B cell (primary cell): ENCODE data around the gene PKDREJ. TPM values are rescaled to one million over a fixed set of nuclear protein-coding genes. Genes with fewer than 3 reads are reported as not detected.

Experiments used
- ATAC-seq: fragments of 200-7000 bp; cut with Tn5 transposase; one replicate; pipeline ENCODE4 v1.10.0; 2021; ENCODE audit warnings: low read depth, mild to moderate bottlenecking, moderate number of reproducible peaks, moderate library complexity
- CTCF ChIA-PET: fragments of 350-600 bp; sonication (Branson Sonifier 250); formaldehyde crosslinking; loops from one replicate; lab custom pipeline; 2021; ENCODE audit warnings: antibody characterized with exemption, inconsistent platforms; lab: Charles Lee
- POLR2A ChIA-PET: fragments of 350-600 bp; sonication (Branson Sonifier 250); formaldehyde crosslinking; loops from one replicate; lab custom pipeline; 2021; ENCODE audit warnings: antibody characterized with exemption; lab: Charles Lee
- DNase-seq: peaks from one replicate; pipeline ENCODE4 v3.0.0; 2013
- H2AFZ ChIP-seq: 2 replicates; pipeline ENCODE4 v1.6.1; 2012; ENCODE audit warnings: mild to moderate bottlenecking, low read depth, low read length; ENCODE audit not compliant: insufficient read depth, poor library complexity, severe bottlenecking
- H3K27ac ChIP-seq, 2 donors: 1 replicate in 1 of 2; 2 replicates in 1 of 2; pipeline ENCODE4 v1.5.1; 2012 to 2013; ENCODE audit warnings: low read length in 2 of 2, mild to moderate bottlenecking in 2 of 2, moderate library complexity in 1 of 2
- H3K27me3 ChIP-seq, 4 experiments: fragments of 200-600 bp in 1 of 4; sonication (generic) in 1 of 4; replicated peaks in 1 of 4; 1 replicate in 2 of 4; 2 replicates in 2 of 4; pipeline versions ENCODE4 v1.6.1 to v1.7.0; 2013 to 2016; ENCODE audit warnings: low read length in 3 of 4, mild to moderate bottlenecking in 2 of 4, mixed read lengths in 1 of 4, moderate library complexity in 1 of 4; ENCODE audit not compliant: insufficient read depth in 4 of 4, control insufficient read depth in 3 of 4; ENCODE audit errors: control extremely low read depth in 1 of 4
- H3K36me3 ChIP-seq, 2 experiments: replicated peaks in 1 of 2; 1 replicate in 1 of 2; 2 replicates in 1 of 2; pipeline versions ENCODE4 v1.6.1 to v1.7.1; 2013; ENCODE audit warnings: low read length in 1 of 2; ENCODE audit not compliant: insufficient read depth in 2 of 2, control insufficient read depth in 1 of 2; ENCODE audit errors: control extremely low read depth in 1 of 2, extremely low read depth in 1 of 2
- H3K4me1 ChIP-seq, 2 donors: fragments of 200-600 bp in 1 of 2; sonication (generic) in 1 of 2; 1 replicate in 1 of 2; 2 replicates in 1 of 2; pipeline versions ENCODE4 v1.5.1 to v1.6.1; 2013 to 2017; ENCODE audit warnings: low read length in 2 of 2; ENCODE audit not compliant: control insufficient read depth in 2 of 2, insufficient read depth in 2 of 2
- H3K4me2 ChIP-seq: replicated peaks from 2 replicates; pipeline ENCODE3; 2012; ENCODE audit warnings: mild to moderate bottlenecking, low read depth, low read length; ENCODE audit not compliant: poor library complexity, severe bottlenecking
- H3K4me3 ChIP-seq, 5 experiments: fragments of 200-600 bp in 1 of 5; sonication (generic) in 1 of 5; 1 replicate in 3 of 5; 2 replicates in 2 of 5; pipeline versions ENCODE4 v1.5.1 to v1.7.0; 2011 to 2016; ENCODE audit warnings: low read length in 4 of 5, mild to moderate bottlenecking in 4 of 5, low read depth in 2 of 5, control low read depth in 1 of 5, moderate library complexity in 1 of 5; ENCODE audit not compliant: insufficient read depth in 1 of 5; ENCODE audit errors: control extremely low read depth in 1 of 5, extremely low read depth in 1 of 5
- H3K79me2 ChIP-seq: fragments of 200-600 bp; sonication (generic); one replicate; pipeline ENCODE4 v1.6.0; 2016; ENCODE audit warnings: low read length; ENCODE audit not compliant: control insufficient read depth, insufficient read depth
- H3K9ac ChIP-seq: fragments of 200-600 bp; sonication (generic); 2 replicates; pipeline ENCODE4 v1.6.1; 2017; ENCODE audit warnings: mild to moderate bottlenecking, low read length, moderate library complexity
- H3K9me3 ChIP-seq, 3 donors: one replicate each; pipeline versions ENCODE4 v1.6.1 to v1.7.1; 2013; ENCODE audit warnings: low read length in 2 of 3; ENCODE audit not compliant: control insufficient read depth in 2 of 3, insufficient read depth in 1 of 3; ENCODE audit errors: control extremely low read depth in 1 of 3
- H4K20me1 ChIP-seq: 2 replicates; pipeline ENCODE4 v1.6.0; 2012; ENCODE audit warnings: mild to moderate bottlenecking, low read length; ENCODE audit not compliant: insufficient read depth, control insufficient read depth, poor library complexity, severe bottlenecking
- H3K27ac Mint-ChIP-seq: one replicate; pipeline ENCODE4 v1.8.0; 2021; ENCODE audit warnings: mixed read lengths
- H3K27me3 Mint-ChIP-seq: one replicate; pipeline ENCODE4 v1.8.0; 2021; ENCODE audit warnings: mixed read lengths
- H3K4me1 Mint-ChIP-seq: one replicate; pipeline ENCODE4 v1.8.0; 2021; ENCODE audit warnings: mixed read lengths
- H3K4me3 Mint-ChIP-seq: one replicate; pipeline ENCODE4 v1.8.0; 2021; ENCODE audit warnings: mixed read lengths
- H3K9me3 Mint-ChIP-seq: one replicate; pipeline ENCODE4 v1.8.0; 2022; ENCODE audit warnings: mixed read lengths; ENCODE audit not compliant: insufficient read depth
- EZH2 ChIP-seq: IDR thresholded peaks from 2 replicates; pipeline ENCODE4 v1.6.1; 2012; ENCODE audit warnings: borderline replicate concordance, low read depth, mild to moderate bottlenecking, moderate library complexity, low read length; ENCODE audit not compliant: insufficient read depth, poor library complexity, severe bottlenecking
- WGBS: methylation state at CpG from one replicate; pipeline ENCODE4 v1.1.5; 2013; ENCODE audit warnings: missing lambda C conversion rate; ENCODE audit not compliant: insufficient coverage; 5-methylcytosine and 5-hydroxymethylcytosine counted together
- intact Hi-C: fragments of 100-400 bp; cut with micrococcal nuclease; formaldehyde crosslinking; loops from one replicate; pipeline ENCODE4 v1.10.0; 2022
- polyA plus RNA-seq: library from polyadenylated mRNA; depleted of rRNA; stranded (reverse); fragments of >200 nt; gene quantifications from 2 replicates; pipeline ENCODE4 v1.2.3, GENCODE V29; 2012
- total RNA-seq, 2 donors: library from RNA; stranded (reverse); fragments of 120-200 nt in 1 of 2; gene quantifications; 1 replicate in 1 of 2; 2 replicates in 1 of 2; pipeline versions ENCODE4 v1.2.3 to v1.2.4, GENCODE V29; 2013 to 2022
- TF ChIP-seq, protein P1 (sequence below): fragments of 200-600 bp; IDR thresholded peaks from one replicate; pipeline ENCODE4 v1.8.0; 2022; ENCODE audit warnings: antibody characterized with exemption, mild to moderate bottlenecking

Gene PKDREJ
- total and polyA plus RNA-seq, 2 donors (not counting 1 experiment from before 2014, with no cell fraction given), result not detected

DNA sequence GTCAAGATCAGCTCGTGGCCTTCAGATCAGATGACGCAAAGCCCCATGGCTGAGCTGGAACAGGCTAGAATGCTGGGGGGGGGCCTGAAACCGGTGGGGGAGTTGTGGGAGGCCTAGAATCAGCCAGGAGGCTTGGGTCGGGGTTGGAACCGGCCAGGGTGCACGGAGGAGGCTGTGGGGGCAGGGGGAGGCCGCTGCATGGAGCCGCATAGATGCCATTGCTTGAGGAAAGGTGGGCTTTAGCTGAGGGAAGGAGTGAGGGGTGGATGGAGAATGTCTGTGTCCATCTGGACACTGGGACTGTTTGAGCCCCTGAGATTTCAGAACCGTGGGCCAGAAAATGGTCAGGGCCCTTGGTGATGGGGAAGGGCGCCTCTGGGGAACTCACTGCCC lies 38.2 kb downstream of the PKDREJ start:
- Histone ChIP-seq H3K4me3 (no peak overlapping the region), H4K20me1 (no peaks in the 10 kb centered on the region), H3K4me2 (no peak overlapping the region), H3K9me3 (no peaks in the 10 kb centered on the region), H3K36me3 (peaks cover 4 to 9% of the 10 kb centered on the region in 2 experiments), H3K27me3 (no peaks in the 10 kb centered on the region), H3K27ac (no peak overlapping the region), H3K9ac (no peak overlapping the region), H3K4me1 (no peaks in the 10 kb centered on the region), H3K79me2 (no peaks in the 10 kb centered on the region), H2AFZ (no peak overlapping the region)
- Mint-ChIP-seq H3K27me3 (no peaks in the 10 kb centered on the region), H3K4me3 (no peak overlapping the region), H3K9me3 (no peaks in the 10 kb centered on the region), H3K4me1 (no peaks in the 10 kb centered on the region), H3K27ac (no peak overlapping the region)
- 99% methylated on average over 10 of the region's 10 CpGs for WGBS
- no peak for TF ChIP-seq EZH2
- TF ChIP-seq, protein P1, sequence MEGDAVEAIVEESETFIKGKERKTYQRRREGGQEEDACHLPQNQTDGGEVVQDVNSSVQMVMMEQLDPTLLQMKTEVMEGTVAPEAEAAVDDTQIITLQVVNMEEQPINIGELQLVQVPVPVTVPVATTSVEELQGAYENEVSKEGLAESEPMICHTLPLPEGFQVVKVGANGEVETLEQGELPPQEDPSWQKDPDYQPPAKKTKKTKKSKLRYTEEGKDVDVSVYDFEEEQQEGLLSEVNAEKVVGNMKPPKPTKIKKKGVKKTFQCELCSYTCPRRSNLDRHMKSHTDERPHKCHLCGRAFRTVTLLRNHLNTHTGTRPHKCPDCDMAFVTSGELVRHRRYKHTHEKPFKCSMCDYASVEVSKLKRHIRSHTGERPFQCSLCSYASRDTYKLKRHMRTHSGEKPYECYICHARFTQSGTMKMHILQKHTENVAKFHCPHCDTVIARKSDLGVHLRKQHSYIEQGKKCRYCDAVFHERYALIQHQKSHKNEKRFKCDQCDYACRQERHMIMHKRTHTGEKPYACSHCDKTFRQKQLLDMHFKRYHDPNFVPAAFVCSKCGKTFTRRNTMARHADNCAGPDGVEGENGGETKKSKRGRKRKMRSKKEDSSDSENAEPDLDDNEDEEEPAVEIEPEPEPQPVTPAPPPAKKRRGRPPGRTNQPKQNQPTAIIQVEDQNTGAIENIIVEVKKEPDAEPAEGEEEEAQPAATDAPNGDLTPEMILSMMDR, result no peak
- ATAC-seq, result no peak
- DNase-seq, result no peak
- intact Hi-C loops, result no loop called here
- ChIA-PET POLR2A (no interaction called here), CTCF (no interaction called here)

DNA sequence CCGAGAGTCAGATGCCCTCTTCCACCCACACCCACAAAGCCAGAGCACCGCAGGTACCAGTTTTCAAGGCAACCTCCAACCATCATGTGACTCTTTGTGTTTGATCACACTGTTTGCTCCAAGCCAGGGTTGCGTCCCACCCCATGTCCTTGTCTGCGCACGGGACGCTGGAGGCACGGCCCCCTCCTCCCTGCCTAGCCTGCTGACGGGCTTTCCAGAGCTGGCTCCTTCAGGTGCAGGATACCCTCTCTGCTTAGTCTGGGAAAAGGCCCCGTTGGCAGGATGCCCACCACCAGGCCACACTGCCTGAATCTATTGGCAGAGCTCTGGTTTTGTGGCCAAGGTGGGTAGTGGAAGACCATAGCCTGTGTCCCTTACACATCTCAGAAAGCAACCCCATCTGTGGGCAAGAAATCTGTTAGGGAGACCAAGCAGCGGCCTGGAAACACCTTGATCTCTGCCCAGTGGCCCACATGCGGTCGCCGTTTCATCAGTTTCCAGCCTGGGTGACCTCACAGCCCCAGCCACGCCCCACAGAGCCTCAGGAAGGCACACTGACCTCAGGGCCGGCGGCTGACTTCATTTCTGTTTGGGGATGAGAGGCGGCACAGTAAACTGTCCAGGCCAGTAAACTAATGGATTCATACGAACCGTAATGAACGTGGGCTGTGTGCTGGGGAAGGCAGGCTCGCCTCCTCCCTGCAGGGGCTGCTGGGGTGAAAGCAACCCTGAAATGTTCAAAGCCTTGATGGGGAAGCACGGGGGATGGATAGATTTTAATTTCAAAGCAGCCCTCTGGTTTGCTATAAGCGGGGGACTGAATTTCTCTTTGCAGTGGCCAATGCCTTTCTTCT lies 38.9 kb downstream of the PKDREJ start:
- no peaks in the 10 kb centered on the region for H3K9me3 ChIP-seq
- ChIA-PET POLR2A (no interaction called here), CTCF (no interaction called here)
- H3K27ac ChIP-seq, result no peak overlapping the region
- intact Hi-C loops, result no loop called here
- no peak overlapping the region for H2AFZ ChIP-seq
- peaks cover 4% of the 10 kb centered on the region for H3K4me1 Mint-ChIP-seq
- TF ChIP-seq EZH2, result no peak
- no peaks in the 10 kb centered on the region for H4K20me1 ChIP-seq
- no peaks in the 10 kb centered on the region for H3K27me3 ChIP-seq
- no peak for DNase-seq
- H3K4me3 Mint-ChIP-seq, result no peak overlapping the region
- H3K4me1 ChIP-seq, result no peaks in the 10 kb centered on the region
- H3K9me3 Mint-ChIP-seq, result no peaks in the 10 kb centered on the region
- no peak for ATAC-seq
- WGBS, result 99% methylated on average over 21 of the region's 23 CpGs
- H3K36me3 ChIP-seq, result peaks cover 4 to 11% of the 10 kb centered on the region in 2 experiments
- no peak overlapping the region for H3K27ac Mint-ChIP-seq
- no peaks in the 10 kb centered on the region for H3K79me2 ChIP-seq
- H3K4me2 ChIP-seq, result no peak overlapping the region
- H3K9ac ChIP-seq, result no peak overlapping the region
- no peaks in the 10 kb centered on the region for H3K27me3 Mint-ChIP-seq
- no peak overlapping the region for H3K4me3 ChIP-seq
